ENCODE results near the gene PALM3.

The PALM3 gene

DNA sequence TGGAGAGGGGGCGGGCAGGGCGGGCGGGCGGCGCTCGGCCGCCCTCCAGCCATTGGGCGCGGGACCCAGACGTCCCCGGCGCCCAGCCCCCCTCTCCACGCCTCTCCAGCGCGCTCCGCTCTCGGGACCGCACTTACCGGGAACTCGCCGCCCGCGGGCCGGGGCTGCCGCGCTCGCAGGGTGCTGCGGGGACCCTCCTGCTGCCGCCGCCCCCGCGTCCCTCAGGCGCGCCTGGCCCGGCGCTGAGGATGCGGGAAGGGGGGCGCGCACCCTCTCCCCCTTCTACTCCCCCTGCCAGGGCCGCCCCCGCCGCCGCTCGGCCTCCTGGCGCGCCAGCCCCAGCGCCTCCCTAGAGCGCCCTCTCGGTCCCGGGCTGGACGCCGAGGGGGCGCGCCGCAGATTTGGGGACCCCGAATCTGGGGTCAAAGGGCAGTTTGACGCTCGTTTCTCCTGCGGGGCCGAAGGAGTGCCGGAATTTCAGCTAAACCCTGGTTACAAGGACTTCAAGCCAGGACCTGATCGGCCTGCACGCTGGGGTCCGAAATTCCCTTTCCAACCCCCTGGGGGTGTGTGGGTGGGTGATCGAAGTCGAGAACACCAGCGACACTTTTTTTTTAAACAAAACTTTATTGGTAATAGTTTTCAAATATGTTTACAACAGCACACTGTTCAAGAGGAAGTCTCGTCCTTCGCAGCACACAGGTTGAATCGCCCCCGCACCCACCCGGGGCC, 29.4 kb upstream of the PALM3 start:
- no peak for DNase-seq (ENCODE audit: low read depth, low spot score)
- H3K9me3 ChIP-seq (ENCODE audit: low read depth, low read length): 0 out of 2 replicates have a peak, but pooled peaks cover 5% of the 10 kb centered on the region
- H3K4me3 ChIP-seq: peak overlapping the region; percentile 82
- peak overlapping the region; percentile 74 for H3K27ac ChIP-seq
- H3K36me3 ChIP-seq (ENCODE audit: insufficient read depth, low read length): peaks cover 22% of the 10 kb centered on the region
- H3K9ac ChIP-seq (ENCODE audit: insufficient read length): peak overlapping the region; percentile 69
- TF ChIP-seq FOXP2 (optimal IDR thresholded peaks at IDR 0.05; ENCODE audit: control extremely low read depth, extremely low read length, insufficient read depth) (no peak), POLR2AphosphoS5 (IDR thresholded peaks at IDR 0.05; ENCODE audit: borderline replicate concordance, low read depth, low read length) (peak; percentile 5; the same call in 1 of the 2 replicates)

DNA sequence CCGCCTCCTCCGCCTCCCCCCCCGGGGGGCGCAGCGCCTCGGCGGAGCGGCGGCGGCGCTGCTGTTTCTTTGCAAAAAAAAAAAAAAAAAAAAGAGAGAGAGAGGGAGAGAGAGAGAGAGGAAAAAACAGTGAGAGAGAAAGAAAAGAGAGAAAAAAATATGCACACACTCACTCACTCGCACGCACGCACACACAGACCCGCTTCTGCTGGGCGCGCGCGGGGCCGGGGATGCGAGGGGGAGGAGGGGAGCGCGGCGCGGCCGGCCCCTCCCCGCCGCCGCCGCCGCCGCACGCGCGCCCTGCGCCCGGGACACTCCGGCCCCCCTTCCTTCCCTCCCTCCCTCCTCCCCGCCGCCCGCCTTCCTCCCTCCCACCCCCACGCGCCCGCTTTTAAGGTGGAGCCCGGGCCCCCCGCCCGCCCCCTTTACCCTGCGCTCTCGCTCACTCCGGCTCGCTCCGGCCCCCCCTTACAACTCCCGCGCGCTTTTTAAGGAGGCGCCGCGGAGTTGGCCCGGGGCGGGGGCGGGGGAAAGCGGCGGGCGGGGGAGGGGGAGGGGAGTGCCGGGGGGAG, 28.7 kb upstream of the PALM3 start, which contains the start of gene SAMD1:
SAMD1 (minus strand) TSS at position 243 of the 572 bp plus-strand sequence.
- Histone ChIP-seq H3K4me3 (peak within 1 kb of the TSS; percentile 82), H3K36me3 (ENCODE audit: insufficient read depth, low read length) (peaks cover 22% of the 10 kb centered on the region), H3K27ac (peak within 1 kb of the TSS; percentile 74), H3K9me3 (ENCODE audit: low read depth, low read length) (0 out of 2 replicates have a peak, but pooled peaks cover 5% of the 10 kb centered on the region), H3K9ac (ENCODE audit: insufficient read length) (peak within 1 kb of the TSS; percentile 69)
- no peak for DNase-seq (ENCODE audit: low read depth, low spot score)
- TF ChIP-seq EZH2 (IDR thresholded peaks at IDR 0.05): no peak
- no peak for TF ChIP-seq FOXP2 (optimal IDR thresholded peaks at IDR 0.05; ENCODE audit: control extremely low read depth, extremely low read length, insufficient read depth)
- TF ChIP-seq POLR2AphosphoS5 (IDR thresholded peaks at IDR 0.05; ENCODE audit: borderline replicate concordance, low read depth, low read length): no peak

DNA sequence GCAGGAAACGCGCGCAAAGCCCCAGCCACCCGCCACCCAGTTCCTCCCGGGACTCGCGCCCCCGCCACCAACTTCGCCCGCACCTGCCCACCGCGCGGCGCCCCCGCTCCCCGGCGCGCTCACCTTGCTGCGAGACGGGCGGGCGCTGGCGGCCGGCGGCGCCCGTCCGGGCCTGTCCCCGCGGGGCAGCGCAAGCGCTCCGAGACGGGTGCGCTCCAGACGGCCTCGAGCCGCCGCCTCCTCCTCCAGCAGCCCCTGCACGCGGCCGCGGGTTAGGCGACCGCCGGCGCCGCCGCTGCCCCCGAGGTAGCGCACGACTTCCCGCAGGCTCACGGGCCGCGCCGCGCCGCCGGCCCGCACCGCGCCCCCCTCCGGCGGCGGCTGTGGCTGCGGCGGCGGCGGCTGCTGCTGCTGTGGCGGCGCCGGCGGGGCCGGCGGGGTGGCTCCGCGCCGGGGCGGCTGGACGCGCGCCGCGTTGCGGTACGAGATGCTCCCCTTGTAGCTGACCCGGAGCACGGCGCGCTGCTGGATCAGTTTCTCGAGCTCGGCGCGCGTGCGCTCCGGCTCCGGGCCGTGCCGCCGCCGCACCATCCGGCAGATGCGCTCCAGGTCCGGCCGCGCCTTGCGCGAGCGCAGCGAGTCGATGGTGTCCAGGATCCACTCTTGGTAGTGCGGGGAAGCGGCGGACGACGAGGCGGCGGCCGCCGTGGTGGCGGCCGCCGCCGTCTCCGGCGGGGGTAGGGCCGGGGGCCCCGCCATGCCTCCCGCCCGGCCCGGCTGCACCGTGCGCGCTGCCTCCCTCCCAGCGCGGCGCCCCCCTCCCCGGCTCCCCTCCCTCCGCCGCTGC, 28.0 kb upstream of the PALM3 start:
- Histone ChIP-seq H3K27ac (peak overlapping the region; percentile 50; the same call in 1 of the 2 replicates), H3K4me3 (peak overlapping the region; percentile 80), H3K9me3 (ENCODE audit: low read depth, low read length) (0 out of 2 replicates have a peak, but pooled peaks cover 5% of the 10 kb centered on the region), H3K9ac (ENCODE audit: insufficient read length) (peak overlapping the region; percentile 33), H3K36me3 (ENCODE audit: insufficient read depth, low read length) (peaks cover 22% of the 10 kb centered on the region)
- no peak for DNase-seq (ENCODE audit: low read depth, low spot score)
- TF ChIP-seq EZH2 (IDR thresholded peaks at IDR 0.05): no peak
- TF ChIP-seq POLR2AphosphoS5 (IDR thresholded peaks at IDR 0.05; ENCODE audit: borderline replicate concordance, low read depth, low read length): no peak
- TF ChIP-seq FOXP2 (optimal IDR thresholded peaks at IDR 0.05; ENCODE audit: control extremely low read depth, extremely low read length, insufficient read depth): no peak

- peak overlapping the region; percentile 80 for H3K4me3 ChIP-seq
- peaks cover 22% of the 10 kb centered on the region for H3K36me3 ChIP-seq (ENCODE audit: insufficient read depth, low read length)
- TF ChIP-seq EZH2 (IDR thresholded peaks at IDR 0.05) (no peak), FOXP2 (optimal IDR thresholded peaks at IDR 0.05; ENCODE audit: control extremely low read depth, extremely low read length, insufficient read depth) (no peak), POLR2AphosphoS5 (IDR thresholded peaks at IDR 0.05; ENCODE audit: borderline replicate concordance, low read depth, low read length) (no peak)
- 0 out of 2 replicates have a peak, but pooled peaks cover 5% of the 10 kb centered on the region for H3K9me3 ChIP-seq (ENCODE audit: low read depth, low read length)
- H3K27ac ChIP-seq: no peak overlapping the region
- DNase-seq (ENCODE audit: low read depth, low spot score): no peak
- H3K9ac ChIP-seq (ENCODE audit: insufficient read length): peak overlapping the region; percentile 33
Observed at GRCh38 chr19:14089412-14089661, 27.5 kb upstream of the PALM3 start.

DNA sequence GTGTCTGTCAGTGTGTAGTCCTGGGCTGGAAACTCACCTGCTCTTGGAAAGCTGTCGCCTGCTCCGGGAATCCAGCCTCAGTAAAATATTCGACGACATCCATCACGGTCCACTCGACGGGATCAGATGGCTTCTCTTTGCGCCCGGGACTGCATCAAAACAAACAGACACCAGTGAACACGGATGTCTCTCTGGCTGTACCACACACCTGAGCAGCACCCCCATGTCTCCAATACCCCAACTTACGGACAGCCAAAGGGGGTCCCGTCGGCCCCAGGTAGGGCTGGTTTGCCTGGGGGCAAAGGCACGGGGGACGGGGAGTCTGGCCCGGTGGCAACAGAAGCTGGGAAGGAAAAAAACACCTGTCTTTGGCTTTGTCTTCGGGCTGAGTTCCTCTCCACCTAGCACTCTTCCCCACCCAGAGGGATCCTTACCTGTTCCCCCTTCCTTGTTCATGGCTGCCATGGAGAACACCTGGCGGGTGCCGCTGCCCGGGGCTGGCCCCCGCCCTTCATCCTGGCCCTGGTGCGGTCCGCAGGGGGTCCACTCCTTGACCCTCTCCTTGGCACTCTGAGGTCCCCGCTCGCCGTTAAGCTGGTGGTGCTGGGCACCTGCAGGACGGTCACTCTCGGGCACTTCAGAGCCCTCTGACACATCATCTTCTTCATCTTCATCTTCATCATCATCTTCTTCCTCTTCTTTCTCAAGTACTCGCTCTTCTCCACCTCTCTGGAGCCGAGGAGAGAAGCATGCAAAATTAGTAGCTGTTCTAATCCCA, 26.9 kb upstream of the PALM3 start:
- Histone ChIP-seq H3K9ac (ENCODE audit: insufficient read length) (peak overlapping the region; percentile 33), H3K4me3 (peak overlapping the region; percentile 80), H3K9me3 (ENCODE audit: low read depth, low read length) (0 out of 2 replicates have a peak, but pooled peaks cover 5% of the 10 kb centered on the region), H3K36me3 (ENCODE audit: insufficient read depth, low read length) (peaks cover 22% of the 10 kb centered on the region), H3K27ac (no peak overlapping the region)
- DNase-seq (ENCODE audit: low read depth, low spot score): no peak
- TF ChIP-seq EZH2 (IDR thresholded peaks at IDR 0.05) (no peak), FOXP2 (optimal IDR thresholded peaks at IDR 0.05; ENCODE audit: control extremely low read depth, extremely low read length, insufficient read depth) (no peak), POLR2AphosphoS5 (IDR thresholded peaks at IDR 0.05; ENCODE audit: borderline replicate concordance, low read depth, low read length) (no peak)

GRCh38 chr19:14086098-14086497, 24.2 kb upstream of the PALM3 start:
- no peak for DNase-seq (ENCODE audit: low read depth, low spot score)
- TF ChIP-seq EZH2 (IDR thresholded peaks at IDR 0.05) (no peak), POLR2AphosphoS5 (IDR thresholded peaks at IDR 0.05; ENCODE audit: borderline replicate concordance, low read depth, low read length) (no peak), FOXP2 (optimal IDR thresholded peaks at IDR 0.05; ENCODE audit: control extremely low read depth, extremely low read length, insufficient read depth) (no peak)
- Histone ChIP-seq H3K27ac (no peak overlapping the region), H3K36me3 (ENCODE audit: insufficient read depth, low read length) (peaks cover 20% of the 10 kb centered on the region), H3K4me3 (no peak overlapping the region), H3K9me3 (ENCODE audit: low read depth, low read length) (no peaks in the 10 kb centered on the region), H3K9ac (ENCODE audit: insufficient read length) (no peak overlapping the region)

DNA sequence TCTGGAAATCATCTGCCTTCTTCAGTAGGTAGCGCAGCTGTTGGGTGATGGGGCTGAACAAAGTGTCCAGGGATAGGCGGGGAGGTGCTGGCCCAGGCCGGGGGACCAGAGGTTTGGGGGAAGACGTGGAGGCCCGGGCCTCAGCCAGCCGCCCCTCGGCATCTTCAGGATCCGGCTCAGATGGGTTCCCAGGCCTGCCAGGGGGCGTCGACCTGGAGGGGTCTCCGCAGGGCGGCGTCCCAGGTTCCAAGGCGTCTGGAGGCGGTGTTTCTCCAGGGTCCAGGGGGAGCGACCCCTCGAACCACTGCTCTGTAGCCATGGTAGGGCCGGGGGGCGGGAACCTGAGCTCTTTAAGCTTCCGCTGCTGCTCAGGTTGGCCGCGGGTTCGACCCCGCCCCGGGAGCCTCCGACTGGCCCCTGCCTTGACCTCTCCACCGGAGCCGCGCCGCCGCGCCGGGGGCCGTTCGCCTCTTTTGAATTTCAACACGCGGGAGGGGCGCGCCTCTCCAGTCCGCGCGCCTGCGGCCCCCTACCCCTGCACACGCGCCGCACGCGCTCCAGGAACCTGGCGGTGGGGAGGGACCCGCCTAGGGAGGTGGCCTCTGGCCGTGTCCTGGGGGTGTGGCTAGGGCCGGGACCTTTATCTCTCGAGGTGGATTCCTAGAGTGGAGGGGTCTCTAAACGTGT, 23.6 kb upstream of the PALM3 start, which contains the start of gene C19orf67:
C19orf67 (minus strand) TSS at position 475 of the 687 bp plus-strand sequence; CDS start at position 319, 156 bp downstream.
- TF ChIP-seq EZH2 (IDR thresholded peaks at IDR 0.05) (no peak), FOXP2 (optimal IDR thresholded peaks at IDR 0.05; ENCODE audit: control extremely low read depth, extremely low read length, insufficient read depth) (no peak), POLR2AphosphoS5 (IDR thresholded peaks at IDR 0.05; ENCODE audit: borderline replicate concordance, low read depth, low read length) (no peak)
- no peak within 1 kb of the TSS for H3K27ac ChIP-seq
- H3K36me3 ChIP-seq (ENCODE audit: insufficient read depth, low read length): peaks cover 20% of the 10 kb centered on the region
- no peak within 1 kb of the TSS for H3K9ac ChIP-seq (ENCODE audit: insufficient read length)
- no peak within 1 kb of the TSS for H3K4me3 ChIP-seq
- DNase-seq (ENCODE audit: low read depth, low spot score): no peak
- H3K9me3 ChIP-seq (ENCODE audit: low read depth, low read length): no peaks in the 10 kb centered on the region
